ENCODE data around the gene POLE. TPM values are rescaled to one million over a fixed set of nuclear protein-coding genes. Genes with fewer than 3 reads are reported as not detected.

POLE gene
- total and polyA plus RNA-seq, 4 donors, result 7.6 to 39.2 (median 19.7) TPM

- TF ChIP-seq ZBTB33 (IDR thresholded peaks at IDR 0.05) (no peak), FOXA1 (IDR thresholded peaks at IDR 0.05) (no peak), RXRA (IDR thresholded peaks at IDR 0.05) (no peak), HNF4G (IDR thresholded peaks at IDR 0.05) (no peak), ATF3 (IDR thresholded peaks at IDR 0.05) (no peak), HNF4A (conservative IDR thresholded peaks at IDR 0.05) (no peak)
Observed at GRCh38 chr12:132675757-132676432, 11.2 kb downstream of the POLE start (continued).

GRCh38 chr12:132674561-132674960 is 12.6 kb downstream of the POLE start:
- no peak for DNase-seq (ENCODE audit: low spot score)
- H3K9me3 ChIP-seq (ENCODE audit: control insufficient read depth in 4 of 4, low read length in 3 of 4), result no peaks in the 10 kb centered on the region
- no peak overlapping the region for H3K27ac ChIP-seq (ENCODE audit: low read depth in 1 of 2, low read length in 2 of 2)
- H3K9ac ChIP-seq (ENCODE audit: low read depth in 1 of 2, low read length in 2 of 2), result no peak overlapping the region
- peaks cover 9 to 23% (median 19%) of the 10 kb centered on the region in 4 donors for H3K4me1 ChIP-seq (ENCODE audit: control insufficient read depth in 4 of 4, insufficient read depth in 4 of 4, low read length in 3 of 4)
- 97% methylated on average over 5 of the region's 5 CpGs for WGBS
- no peak overlapping the region for H3K4me3 ChIP-seq (ENCODE audit: low read depth in 1 of 3, low read length in 3 of 3)
- no peaks in the 10 kb centered on the region for H3K27me3 ChIP-seq (ENCODE audit: control insufficient read depth in 4 of 4, insufficient read depth in 4 of 4, low read length in 3 of 4)
- peaks cover 6 to 40% (median 29%) of the 10 kb centered on the region in 4 donors for H3K36me3 ChIP-seq (ENCODE audit: control insufficient read depth in 4 of 4, insufficient read depth in 3 of 4, low read depth in 1 of 4, low read length in 3 of 4)
- TF ChIP-seq FOXA1 (IDR thresholded peaks at IDR 0.05), result no peak
- no peak for TF ChIP-seq ZBTB33 (IDR thresholded peaks at IDR 0.05)
- TF ChIP-seq SP1 (IDR thresholded peaks at IDR 0.05), result no peak
- TF ChIP-seq CTCF (IDR thresholded peaks at IDR 0.05; ENCODE audit: low read depth, low read length, missing input control), result no peak
- TF ChIP-seq HNF4G (IDR thresholded peaks at IDR 0.05), result no peak
- no peak for TF ChIP-seq RAD21 (IDR thresholded peaks at IDR 0.05)

- Histone ChIP-seq H3K9ac (ENCODE audit: low read depth in 1 of 2, low read length in 2 of 2) (no peak overlapping the region), H3K27ac (ENCODE audit: low read depth in 1 of 2, low read length in 2 of 2) (peak overlapping the region; percentile 55 to 82), H3K36me3 (ENCODE audit: control insufficient read depth in 4 of 4, insufficient read depth in 3 of 4, low read depth in 1 of 4, low read length in 3 of 4) (peaks cover 8 to 43% (median 23%) of the 10 kb centered on the region in 4 donors), H3K27me3 (ENCODE audit: control insufficient read depth in 4 of 4, insufficient read depth in 4 of 4, low read length in 3 of 4) (no peaks in the 10 kb centered on the region), H3K9me3 (ENCODE audit: control insufficient read depth in 4 of 4, low read length in 3 of 4) (no peaks in the 10 kb centered on the region), H3K4me3 (ENCODE audit: low read depth in 1 of 3, low read length in 3 of 3) (no peak overlapping the region), H3K4me1 (ENCODE audit: control insufficient read depth in 4 of 4, insufficient read depth in 4 of 4, low read length in 3 of 4) (peaks cover 9 to 23% (median 19%) of the 10 kb centered on the region in 4 donors)
- WGBS, result 96% methylated on average over 27 of the region's 27 CpGs
- DNase-seq (ENCODE audit: low spot score), result no peak
- TF ChIP-seq SP1 (IDR thresholded peaks at IDR 0.05) (no peak), GABPA (IDR thresholded peaks at IDR 0.05 in 1 of 2, conservative IDR thresholded peaks at IDR 0.05 in 1 of 2) (no peak), FOXA1 (IDR thresholded peaks at IDR 0.05) (no peak), EGR1 (IDR thresholded peaks at IDR 0.05; ENCODE audit: low read depth in 2 of 2) (no peak), HNF4G (IDR thresholded peaks at IDR 0.05) (no peak), RAD21 (IDR thresholded peaks at IDR 0.05) (no peak), RXRA (IDR thresholded peaks at IDR 0.05) (no peak), CTCF (IDR thresholded peaks at IDR 0.05; ENCODE audit: low read depth, low read length, missing input control) (no peak), TAF1 (conservative IDR thresholded peaks at IDR 0.05) (no peak), REST (IDR thresholded peaks at IDR 0.05) (no peak)
Observed at GRCh38 chr12:132673288-132674179, 13.6 kb downstream of the POLE start.
